CD4-positive, alpha-beta T cell (primary cell): ENCODE data around the gene ZSCAN5A. TPM values are rescaled to one million over a fixed set of nuclear protein-coding genes. Genes with fewer than 3 reads are reported as not detected.
"Not testable (repeated sequence)": the region's sequence is repeated elsewhere in the genome, so short reads cannot be mapped to it uniquely, and the experiment has no call there.

Experiments
- ATAC-seq: fragments of 200-7000 bp; cut with Tn5 transposase; one replicate; pipeline ENCODE4 v1.10.0; 2022; ENCODE audit warnings: mild to moderate bottlenecking; ENCODE audit not compliant: poor library complexity
- CTCF ChIA-PET: fragments of 350-600 bp; sonication (Branson Sonifier 250); formaldehyde crosslinking; loops from one replicate; lab custom pipeline; 2021; ENCODE audit warnings: antibody characterized with exemption, inconsistent platforms; lab: Charles Lee
- POLR2A ChIA-PET: fragments of 350-600 bp; sonication (Branson Sonifier 250); formaldehyde crosslinking; loops from one replicate; lab custom pipeline; 2021; ENCODE audit warnings: antibody characterized with exemption, inconsistent platforms; lab: Charles Lee
- DNase-seq, 14 experiments: peaks; one replicate each; pipeline ENCODE4 v3.0.0-alpha.2; 2013 to 2020; ENCODE audit warnings: mixed read lengths in 2 of 14
- H3K27ac ChIP-seq, 2 donors: one replicate each; pipeline versions ENCODE4 v1.5.1 to v1.7.0; 2013; ENCODE audit warnings: low read length in 2 of 2, low read depth in 1 of 2, mild to moderate bottlenecking in 1 of 2
- H3K27me3 ChIP-seq, 2 experiments: 1 replicate in 1 of 2; 2 replicates in 1 of 2; pipeline versions ENCODE4 v1.6.1 to v1.7.0; 2013; ENCODE audit warnings: low read length in 2 of 2, control low read depth in 1 of 2, mild to moderate bottlenecking in 1 of 2, moderate library complexity in 1 of 2; ENCODE audit not compliant: insufficient read depth in 2 of 2, control insufficient read depth in 1 of 2
- H3K36me3 ChIP-seq: one replicate; pipeline ENCODE4 v1.6.1; 2013; ENCODE audit warnings: low read length, control low read depth; ENCODE audit not compliant: insufficient read depth
- H3K4me1 ChIP-seq: one replicate; pipeline ENCODE4 v1.6.1; 2013; ENCODE audit warnings: low read length, control low read depth; ENCODE audit not compliant: insufficient read depth
- H3K4me3 ChIP-seq: one replicate; pipeline ENCODE4 v1.5.1; 2013; ENCODE audit warnings: mild to moderate bottlenecking, low read length, moderate library complexity
- H3K9me3 ChIP-seq, 2 experiments: 1 replicate in 1 of 2; 2 replicates in 1 of 2; pipeline versions ENCODE4 v1.6.1 to v1.7.0; 2013; ENCODE audit warnings: low read length in 2 of 2, mild to moderate bottlenecking in 2 of 2, control low read depth in 1 of 2, moderate library complexity in 1 of 2; ENCODE audit not compliant: control insufficient read depth in 1 of 2, insufficient read depth in 1 of 2
- H3K27ac Mint-ChIP-seq: one replicate; pipeline ENCODE4 v1.8.0; 2020; ENCODE audit warnings: mixed read lengths
- H3K27me3 Mint-ChIP-seq: one replicate; pipeline ENCODE4 v1.8.0; 2021; ENCODE audit warnings: mixed read lengths
- H3K36me3 Mint-ChIP-seq: one replicate; pipeline ENCODE4 v1.8.0; 2021; ENCODE audit warnings: low read depth, mixed read lengths
- H3K4me1 Mint-ChIP-seq: one replicate; pipeline ENCODE4 v1.8.0; 2021; ENCODE audit warnings: low read depth, mixed read lengths
- H3K4me3 Mint-ChIP-seq: one replicate; pipeline ENCODE4 v1.8.0; 2020; ENCODE audit warnings: mild to moderate bottlenecking, mixed read lengths
- H3K9me3 Mint-ChIP-seq: one replicate; pipeline ENCODE4 v1.8.0; 2020; ENCODE audit warnings: mixed read lengths
- CTCF ChIP-seq: fragments of 200-600 bp; IDR thresholded peaks from one replicate; pipeline ENCODE4 v1.8.0; 2022; ENCODE audit warnings: antibody characterized with exemption, mild to moderate bottlenecking
- intact Hi-C, 2 experiments: fragments of 100-400 bp; cut with DNase I in 1 of 2; cut with micrococcal nuclease in 1 of 2; formaldehyde crosslinking; loops; one replicate each; pipeline versions ENCODE4 v1.15.1 to v1.9.0; 2023 to 2025; cut with DNase I, micrococcal nuclease
- total RNA-seq, 174 experiments: library from RNA in 2 of 174; stranded (reverse) in 2 of 174; gene quantifications; one replicate each; pipeline ENCODE4 v1.2.3 and lab custom pipeline; 2021 to 2026

Gene ZSCAN5A
- total RNA-seq, 2 experiments from 2014 or later: 3.3 to 4.4 TPM

- Mint-ChIP-seq H3K4me1 (no peaks in the 10 kb centered on the region), H3K4me3 (no peak overlapping the region), H3K36me3 (no peaks in the 10 kb centered on the region), H3K9me3 (no peaks in the 10 kb centered on the region), H3K27me3 (no peaks in the 10 kb centered on the region), H3K27ac (no peak overlapping the region)
- Histone ChIP-seq H3K9me3 (no peaks in the 10 kb centered on the region), H3K27me3 (no peaks in the 10 kb centered on the region), H3K27ac (no peak overlapping the region), H3K4me3 (no peak overlapping the region), H3K36me3 (no peaks in the 10 kb centered on the region), H3K4me1 (no peaks in the 10 kb centered on the region)
- intact Hi-C loops: no loop called here
- DNase-seq: no peak
- ChIA-PET POLR2A (no interaction called here), CTCF (no interaction called here)
- no peak for ATAC-seq
- TF ChIP-seq CTCF: no peak
These were observed 51.3 kb downstream of the ZSCAN5A start for GRCh38 chr19:56263319-56263718.

GRCh38 chr19:56261932-56262331 is 52.7 kb downstream of the ZSCAN5A start:
- DNase-seq, H3K27ac Mint-ChIP-seq, H3K27ac ChIP-seq, H3K4me3 ChIP-seq, H3K4me1 ChIP-seq, H3K4me1 Mint-ChIP-seq, intact Hi-C loops, H3K36me3 Mint-ChIP-seq, H3K9me3 ChIP-seq, H3K27me3 ChIP-seq, H3K9me3 Mint-ChIP-seq, H3K36me3 ChIP-seq, ATAC-seq, H3K4me3 Mint-ChIP-seq, POLR2A ChIA-PET, H3K27me3 Mint-ChIP-seq: not testable (repeated sequence)
- CTCF ChIA-PET: interaction anchor here (0.9 kb wide), 1 partner anchor 12 kb away, joined by 3 read pairs; no protein-coding TSS in a partner anchor

- no peaks in the 10 kb centered on the region for H3K36me3 ChIP-seq
- no peak for DNase-seq
- no peaks in the 10 kb centered on the region for H3K9me3 ChIP-seq
- no peak for ATAC-seq
- no peaks in the 10 kb centered on the region for H3K4me1 ChIP-seq
- Mint-ChIP-seq H3K4me1 (no peaks in the 10 kb centered on the region), H3K27me3 (no peaks in the 10 kb centered on the region), H3K27ac (no peak overlapping the region), H3K4me3 (no peak overlapping the region), H3K9me3 (no peaks in the 10 kb centered on the region), H3K36me3 (no peaks in the 10 kb centered on the region)
- no peak overlapping the region for H3K4me3 ChIP-seq
- ChIA-PET CTCF (interaction anchor here (0.9 kb wide), 1 partner anchor 13 kb away, joined by 3 read pairs; no protein-coding TSS in a partner anchor), POLR2A (no interaction called here)
- no peaks in the 10 kb centered on the region for H3K27me3 ChIP-seq
- intact Hi-C loops: no loop called here
- TF ChIP-seq CTCF: no peak
- H3K27ac ChIP-seq: no peak overlapping the region
These were observed 53.5 kb downstream of the ZSCAN5A start for GRCh38 chr19:56261145-56261544.

- H3K27me3 Mint-ChIP-seq: no peaks in the 10 kb centered on the region
- no peak overlapping the region for H3K27ac ChIP-seq
- no peaks in the 10 kb centered on the region for H3K9me3 Mint-ChIP-seq
- no peaks in the 10 kb centered on the region for H3K9me3 ChIP-seq
- no peaks in the 10 kb centered on the region for H3K4me1 ChIP-seq
- ATAC-seq (no peak), DNase-seq (no peak)
- H3K4me1 Mint-ChIP-seq: no peaks in the 10 kb centered on the region
- TF ChIP-seq CTCF: no peak
- ChIA-PET CTCF (no interaction called here), POLR2A (no interaction called here)
- H3K4me3 ChIP-seq: no peak overlapping the region
- no peak overlapping the region for H3K27ac Mint-ChIP-seq
- H3K27me3 ChIP-seq: no peaks in the 10 kb centered on the region
- no peaks in the 10 kb centered on the region for H3K36me3 ChIP-seq
- no peak overlapping the region for H3K4me3 Mint-ChIP-seq
- no peaks in the 10 kb centered on the region for H3K36me3 Mint-ChIP-seq
- intact Hi-C loops: no loop called here
These were observed 56.4 kb downstream of the ZSCAN5A start for GRCh38 chr19:56258272-56258671.
